GM12892 (cell line): ENCODE results near the gene LRCH1.

Source experiments
- POLR2A ChIP-seq: IDR thresholded peaks from 2 replicates; pipeline ENCODE4 v1.6.1; 2011; ENCODE audit warnings: low read depth, low read length, control low read depth
- POLR2AphosphoS5 ChIP-seq: IDR thresholded peaks from 2 replicates; pipeline ENCODE4 v1.6.1; 2011; ENCODE audit warnings: low read depth, low read length, control low read depth

DNA sequence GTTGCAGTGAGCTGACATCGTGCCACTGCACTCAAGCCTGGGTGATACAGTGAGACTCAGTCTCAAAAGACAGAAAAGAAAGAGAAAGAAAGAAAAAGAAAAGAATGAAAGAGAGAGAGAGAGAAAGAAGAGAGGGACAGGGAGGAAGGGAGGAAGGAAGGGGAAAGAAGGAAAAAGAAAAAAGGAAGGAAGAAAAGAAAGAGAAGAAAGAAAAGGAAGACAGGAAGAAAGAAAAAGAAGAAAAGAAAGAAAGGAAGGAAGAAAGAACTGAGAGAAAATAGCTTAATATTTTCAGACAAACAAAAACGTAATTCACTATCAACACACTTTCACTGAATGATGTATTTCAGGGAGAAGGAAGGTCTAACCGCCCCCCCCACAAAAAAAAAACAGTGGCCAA is 204.7 kb downstream of the LRCH1 start:
- TF ChIP-seq POLR2AphosphoS5 (no peak), POLR2A (no peak)
